HL-60/S4 treated with phorbol 12-myristate 13-acetate at 8.2 ng/mL for 4 days and 3 days (cell line): Measurements from ENCODE around the gene ZNF318.
"Not testable (repeated sequence)": the region's sequence is repeated elsewhere in the genome, so short reads cannot be mapped to it uniquely, and the experiment has no call there.

Source experiments
- in situ Hi-C: fragments of 300-500 bp; cut with MboI; formaldehyde crosslinking; loops from 2 replicates; pipeline ENCODE4 v1.15.0; 2022; ENCODE audit warnings: low sequenced_read_pairs

ZNF318 gene

GRCh38 chr6:43347021-43347420 lies 22.4 kb downstream of the ZNF318 start:
- in situ Hi-C loops, result no loop called here

GRCh38 chr6:43346243-43346642 lies 23.2 kb downstream of the ZNF318 start:
- in situ Hi-C loops, result not testable (repeated sequence)

- in situ Hi-C loops, result loop anchor here (10.0 kb wide), 1 partner anchor 84 kb away; no protein-coding TSS in a partner anchor
Observed at GRCh38 chr6:43339168-43339567, 30.3 kb downstream of the ZNF318 start.

- in situ Hi-C loops, result loop anchor here (10.0 kb wide), 1 partner anchor 83 kb away; no protein-coding TSS in a partner anchor
Observed at GRCh38 chr6:43338243-43338642, 31.2 kb downstream of the ZNF318 start.

GRCh38 chr6:43336382-43336781 lies 33.1 kb downstream of the ZNF318 start:
- in situ Hi-C loops, result loop anchor here (10.0 kb wide), 1 partner anchor 82 kb away; no protein-coding TSS in a partner anchor

- in situ Hi-C loops, result loop anchor here (10.0 kb wide), 1 partner anchor 81 kb away; no protein-coding TSS in a partner anchor
Observed at GRCh38 chr6:43335469-43335868, 34.0 kb downstream of the ZNF318 start.

GRCh38 chr6:43334466-43335095 lies 34.9 kb downstream of the ZNF318 start:
- in situ Hi-C loops, result loop anchor here (10.0 kb wide), 1 partner anchor 80 kb away; no protein-coding TSS in a partner anchor

- in situ Hi-C loops, result loop anchor here (10.0 kb wide), 1 partner anchor 77 kb away; no protein-coding TSS in a partner anchor
Observed at GRCh38 chr6:43331891-43332290, 37.6 kb downstream of the ZNF318 start.

GRCh38 chr6:43331470-43331869 lies 38.0 kb downstream of the ZNF318 start:
- in situ Hi-C loops, result loop anchor here (10.0 kb wide), 1 partner anchor 77 kb away; no protein-coding TSS in a partner anchor

GRCh38 chr6:43328528-43328927 lies 40.9 kb downstream of the ZNF318 start:
- in situ Hi-C loops, result no loop called here

- in situ Hi-C loops, result no loop called here
Observed at GRCh38 chr6:43325876-43326275, 43.6 kb downstream of the ZNF318 start.

- in situ Hi-C loops, result no loop called here
Observed at GRCh38 chr6:43318011-43318410, 51.4 kb downstream of the ZNF318 start.

- in situ Hi-C loops, result no loop called here
Observed at GRCh38 chr6:43313813-43314212, 55.6 kb downstream of the ZNF318 start.

- in situ Hi-C loops, result no loop called here
Observed at GRCh38 chr6:43311666-43312065, 57.8 kb downstream of the ZNF318 start.

GRCh38 chr6:43310624-43311023 lies 58.8 kb downstream of the ZNF318 start:
- in situ Hi-C loops, result no loop called here

GRCh38 chr6:43310134-43310533 lies 59.3 kb downstream of the ZNF318 start:
- in situ Hi-C loops, result no loop called here

GRCh38 chr6:43308990-43309477 lies 60.4 kb downstream of the ZNF318 start:
- in situ Hi-C loops, result no loop called here

- in situ Hi-C loops, result no loop called here
Observed at GRCh38 chr6:43308101-43308989, 61.1 kb downstream of the ZNF318 start, which contains the start of gene CRIP3. Gene CRIP3 (minus strand): TSS chr6:43308826. CDS start chr6:43308792, 34 bp downstream.

GRCh38 chr6:43307451-43308100 lies 61.9 kb downstream of the ZNF318 start:
- in situ Hi-C loops, result no loop called here

- in situ Hi-C loops, result no loop called here
Observed at GRCh38 chr6:43306086-43306485, 63.4 kb downstream of the ZNF318 start.

- in situ Hi-C loops, result no loop called here
Observed at GRCh38 chr6:43304882-43305281, 64.6 kb downstream of the ZNF318 start.
